HepG2 (cell line): ENCODE results near the gene DHX8.

Experiments
- BRCA1 ChIP-seq: sonication (generic); formaldehyde crosslinking; IDR thresholded peaks from 2 replicates; pipeline ENCODE4 v1.4.0; 2020; ENCODE audit warnings: missing genetic modification reagents
- SETDB1 ChIP-seq: sonication (generic); formaldehyde crosslinking; IDR thresholded peaks from 2 replicates; pipeline ENCODE4 v1.5.1; 2020; ENCODE audit warnings: missing genetic modification reagents, mild to moderate bottlenecking, borderline replicate concordance
- TF ChIP-seq, protein P1 (sequence below), 2 experiments: IDR thresholded peaks; 2 replicates each; pipeline ENCODE4 v1.6.1; 2011 to 2012; ENCODE audit warnings: low read length in 2 of 2, borderline replicate concordance in 1 of 2, low read depth in 1 of 2, mild to moderate bottlenecking in 1 of 2, moderate library complexity in 1 of 2

DNA sequence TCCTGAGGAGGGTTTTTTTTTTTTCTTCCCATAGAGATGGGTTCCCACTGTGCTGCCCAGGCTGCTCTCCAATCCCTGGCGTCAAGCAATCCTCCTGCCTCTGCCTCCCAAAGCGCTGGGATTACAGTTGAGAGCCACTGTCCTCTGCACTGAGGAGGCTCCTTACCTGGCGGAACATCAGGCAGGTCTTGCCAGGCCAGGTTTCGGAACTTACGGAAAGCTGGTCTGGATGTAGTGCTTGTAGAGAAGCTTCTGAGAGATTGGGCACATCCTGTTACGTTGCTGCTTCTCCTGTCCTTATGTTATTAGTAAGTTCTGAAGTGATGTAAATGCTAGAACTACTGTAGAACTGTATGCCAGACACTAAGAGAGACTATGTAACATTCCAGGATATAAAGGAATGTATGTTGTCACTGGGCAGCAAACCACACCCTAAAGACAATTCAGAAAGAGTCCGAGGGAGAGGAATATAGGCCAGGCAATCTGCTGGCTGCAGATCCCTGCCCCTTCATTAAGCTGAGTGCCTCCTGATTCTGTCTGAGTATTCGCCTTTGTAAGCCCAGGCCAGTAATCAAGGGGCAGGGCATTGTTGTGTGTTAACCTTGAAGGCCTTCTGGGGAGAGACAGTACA lies 41.3 kb downstream of the DHX8 start:
- TF ChIP-seq, protein P1, sequence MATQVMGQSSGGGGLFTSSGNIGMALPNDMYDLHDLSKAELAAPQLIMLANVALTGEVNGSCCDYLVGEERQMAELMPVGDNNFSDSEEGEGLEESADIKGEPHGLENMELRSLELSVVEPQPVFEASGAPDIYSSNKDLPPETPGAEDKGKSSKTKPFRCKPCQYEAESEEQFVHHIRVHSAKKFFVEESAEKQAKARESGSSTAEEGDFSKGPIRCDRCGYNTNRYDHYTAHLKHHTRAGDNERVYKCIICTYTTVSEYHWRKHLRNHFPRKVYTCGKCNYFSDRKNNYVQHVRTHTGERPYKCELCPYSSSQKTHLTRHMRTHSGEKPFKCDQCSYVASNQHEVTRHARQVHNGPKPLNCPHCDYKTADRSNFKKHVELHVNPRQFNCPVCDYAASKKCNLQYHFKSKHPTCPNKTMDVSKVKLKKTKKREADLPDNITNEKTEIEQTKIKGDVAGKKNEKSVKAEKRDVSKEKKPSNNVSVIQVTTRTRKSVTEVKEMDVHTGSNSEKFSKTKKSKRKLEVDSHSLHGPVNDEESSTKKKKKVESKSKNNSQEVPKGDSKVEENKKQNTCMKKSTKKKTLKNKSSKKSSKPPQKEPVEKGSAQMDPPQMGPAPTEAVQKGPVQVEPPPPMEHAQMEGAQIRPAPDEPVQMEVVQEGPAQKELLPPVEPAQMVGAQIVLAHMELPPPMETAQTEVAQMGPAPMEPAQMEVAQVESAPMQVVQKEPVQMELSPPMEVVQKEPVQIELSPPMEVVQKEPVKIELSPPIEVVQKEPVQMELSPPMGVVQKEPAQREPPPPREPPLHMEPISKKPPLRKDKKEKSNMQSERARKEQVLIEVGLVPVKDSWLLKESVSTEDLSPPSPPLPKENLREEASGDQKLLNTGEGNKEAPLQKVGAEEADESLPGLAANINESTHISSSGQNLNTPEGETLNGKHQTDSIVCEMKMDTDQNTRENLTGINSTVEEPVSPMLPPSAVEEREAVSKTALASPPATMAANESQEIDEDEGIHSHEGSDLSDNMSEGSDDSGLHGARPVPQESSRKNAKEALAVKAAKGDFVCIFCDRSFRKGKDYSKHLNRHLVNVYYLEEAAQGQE (IDR thresholded peaks at IDR 0.05; ENCODE audit: borderline replicate concordance in 1 of 2, low read depth in 1 of 2, low read length in 2 of 2), result no peak
- TF ChIP-seq BRCA1 (CRISPR knock-in tag) (no peak), SETDB1 (no peak)
